SK-N-SH (cell line): ENCODE measurements around the gene ZBTB49. TPM values are rescaled to one million over a fixed set of nuclear protein-coding genes. Genes with fewer than 3 reads are reported as not detected.

ENCODE experiments used
- CTCF ChIA-PET: fragments of 300-600, 350-600 bp; formaldehyde crosslinking; extraction: SDS; loops from one replicate; lab custom pipeline; 2021; lab: Yijun Ruan, JAX
- POLR2A ChIA-PET: fragments of 350-600 bp; sonication (Branson Sonifier 250); formaldehyde crosslinking; extraction: SDS; loops from one replicate; lab custom pipeline; 2020; ENCODE audit warnings: antibody characterized with exemption, inconsistent platforms; lab: Yijun Ruan, JAX
- DNase-seq: peaks from one replicate; pipeline ENCODE4 v3.0.0; 2012
- H2AFZ ChIP-seq: fragments of 200-600 bp; sonication (generic); 2 replicates; pipeline ENCODE4 v1.8.1; 2016; ENCODE audit warnings: antibody characterized with exemption, mild to moderate bottlenecking, low read depth
- H3F3A ChIP-seq: fragments of 200-600 bp; sonication (generic); replicated peaks from 2 replicates; pipeline ENCODE3; 2016; ENCODE audit warnings: antibody characterized with exemption, mild to moderate bottlenecking; ENCODE audit not compliant: insufficient read depth
- H3K27ac ChIP-seq, 2 experiments: fragments of 200-500 bp in 1 of 2; fragments of 200-600 bp in 1 of 2; sonication (Bioruptor generic) in 1 of 2; sonication (generic), shearing (Covaris generic) in 1 of 2; 2 replicates each; pipeline versions ENCODE4 v1.5.1 to v1.6.1; 2014 to 2016; ENCODE audit warnings: low read depth in 2 of 2, inconsistent platforms in 1 of 2, low read length in 1 of 2, mild to moderate bottlenecking in 1 of 2, mixed read lengths in 1 of 2
- H3K27me3 ChIP-seq: fragments of 200-600 bp; sonication (generic), shearing (Covaris generic); 2 replicates; pipeline ENCODE4 v1.6.1; 2016; ENCODE audit warnings: mixed run types; ENCODE audit not compliant: insufficient read depth
- H3K36me3 ChIP-seq, 2 experiments: fragments of 200-500 bp in 1 of 2; fragments of 200-600 bp in 1 of 2; sonication (Bioruptor generic) in 1 of 2; sonication (generic) in 1 of 2; replicated peaks in 1 of 2; 2 replicates each; pipeline versions ENCODE3 to v1.5.1; 2014 to 2016; ENCODE audit warnings: low read length in 1 of 2, mild to moderate bottlenecking in 1 of 2; ENCODE audit not compliant: insufficient read depth in 2 of 2, control insufficient read depth in 1 of 2
- H3K4me1 ChIP-seq, 2 experiments: fragments of 200-500 bp in 1 of 2; fragments of 200-600 bp in 1 of 2; sonication (Bioruptor generic) in 1 of 2; sonication (generic), shearing (Covaris generic) in 1 of 2; 2 replicates each; pipeline versions ENCODE4 v1.5.1 to v1.6.1; 2014 to 2016; ENCODE audit warnings: low read depth in 1 of 2, low read length in 1 of 2, mixed run types in 1 of 2; ENCODE audit not compliant: insufficient read depth in 2 of 2, control insufficient read depth in 1 of 2
- H3K4me2 ChIP-seq: fragments of 200-600 bp; sonication (generic), shearing (Covaris generic); 2 replicates; pipeline ENCODE4 v1.6.1; 2017; ENCODE audit warnings: mixed run types
- H3K4me3 ChIP-seq, 2 experiments: fragments of 200-500 bp in 1 of 2; fragments of 200-600 bp in 1 of 2; sonication (Bioruptor generic) in 1 of 2; sonication (generic), shearing (Covaris generic) in 1 of 2; 2 replicates each; pipeline versions ENCODE4 v1.5.1 to v1.8.1; 2014 to 2016; ENCODE audit warnings: low read depth in 2 of 2, inconsistent platforms in 1 of 2, low read length in 1 of 2, mild to moderate bottlenecking in 1 of 2, mixed read lengths in 1 of 2, moderate library complexity in 1 of 2
- H3K79me2 ChIP-seq: fragments of 200-600 bp; sonication (generic); 2 replicates; pipeline ENCODE4 v1.8.1; 2017; ENCODE audit warnings: mild to moderate bottlenecking; ENCODE audit not compliant: insufficient read depth
- H3K9ac ChIP-seq: fragments of 200-600 bp; sonication (generic); 2 replicates; pipeline ENCODE4 v1.6.1; 2017; ENCODE audit warnings: mixed run types
- H3K9me2 ChIP-seq: fragments of 200-600 bp; sonication (generic); 2 replicates; pipeline ENCODE4 v1.6.1; 2017; ENCODE audit warnings: mixed run types
- H3K9me3 ChIP-seq: fragments of 200-600 bp; sonication (generic); 2 replicates; pipeline ENCODE4 v1.6.1; 2017; ENCODE audit warnings: mixed run types, mild to moderate bottlenecking, moderate library complexity
- H4K20me1 ChIP-seq: fragments of 200-600 bp; sonication (generic); 2 replicates; pipeline ENCODE4 v1.6.1; 2017; ENCODE audit warnings: mild to moderate bottlenecking, mixed run types; ENCODE audit not compliant: insufficient read depth
- ELF1 ChIP-seq: IDR thresholded peaks from 2 replicates; pipeline ENCODE4 v1.4.0; 2012
- FOXM1 ChIP-seq: IDR thresholded peaks from 2 replicates; pipeline ENCODE4 v1.4.0; 2012; ENCODE audit warnings: low read depth, mild to moderate bottlenecking
- IRF3 ChIP-seq: fragments of 150-350 bp; IDR thresholded peaks from 2 replicates; pipeline ENCODE4 v1.6.1; 2016; ENCODE audit warnings: mild to moderate bottlenecking, low read depth, low read length
- JUND ChIP-seq: IDR thresholded peaks from 2 replicates; pipeline ENCODE4 v1.4.0; 2012
- MXI1 ChIP-seq: IDR thresholded peaks from 2 replicates; pipeline ENCODE4 v1.6.1; 2012; ENCODE audit warnings: mild to moderate bottlenecking, low read depth, low read length, improper control_type of control experiment
- NFIC ChIP-seq: IDR thresholded peaks from 2 replicates; pipeline ENCODE4 v1.4.0; 2012; ENCODE audit warnings: borderline replicate concordance
- POLR2AphosphoS5 ChIP-seq: IDR thresholded peaks from 2 replicates; pipeline ENCODE4 v1.6.1; 2012; ENCODE audit warnings: low read depth, low read length
- RAD21 ChIP-seq: IDR thresholded peaks from 2 replicates; pipeline ENCODE4 v1.6.1; 2012; ENCODE audit warnings: mild to moderate bottlenecking, low read length
- RCOR1 ChIP-seq: fragments of 150-350 bp; IDR thresholded peaks from 2 replicates; pipeline ENCODE4 v1.6.1; 2017; ENCODE audit warnings: antibody characterized with exemption, low read length
- REST ChIP-seq: IDR thresholded peaks from 2 replicates; pipeline ENCODE4 v1.6.1; 2012; ENCODE audit warnings: mild to moderate bottlenecking, low read depth, low read length, moderate library complexity
- TEAD4 ChIP-seq: IDR thresholded peaks from 2 replicates; pipeline ENCODE4 v1.4.0; 2012; ENCODE audit warnings: mild to moderate bottlenecking, borderline replicate concordance; ENCODE audit not compliant: insufficient read depth
- YY1 ChIP-seq: IDR thresholded peaks from 2 replicates; pipeline ENCODE4 v1.4.0; 2012; ENCODE audit warnings: low read depth, mild to moderate bottlenecking
- WGBS: methylation state at CpG from one replicate; pipeline ENCODE4 v1.1.6; 2017; ENCODE audit warnings: low lambda C conversion rate; 5-methylcytosine and 5-hydroxymethylcytosine counted together
- polyA plus RNA-seq, 3 experiments: library from polyadenylated mRNA; depleted of rRNA; stranded (reverse); fragments of >200 nt; gene quantifications; 2 replicates each; pipeline ENCODE4 v1.2.3, GENCODE V29; 2012
- TF ChIP-seq, protein P1 (sequence below): fragments of 200-600 bp; sonication (generic); IDR thresholded peaks from 2 replicates; pipeline ENCODE4 v1.6.1; 2017; ENCODE audit warnings: antibody characterized with exemption, mild to moderate bottlenecking, moderate library complexity
- TF ChIP-seq, protein P2 (sequence below): fragments of 150-350 bp; IDR thresholded peaks from 2 replicates; pipeline ENCODE4 v1.6.1; 2017; ENCODE audit warnings: antibody characterized with exemption, low read length, low read depth, borderline replicate concordance

Gene ZBTB49
- polyA plus RNA-seq, 1 of the 3 experiments (the other 2 are of a cell fraction), result 3.1 TPM

DNA sequence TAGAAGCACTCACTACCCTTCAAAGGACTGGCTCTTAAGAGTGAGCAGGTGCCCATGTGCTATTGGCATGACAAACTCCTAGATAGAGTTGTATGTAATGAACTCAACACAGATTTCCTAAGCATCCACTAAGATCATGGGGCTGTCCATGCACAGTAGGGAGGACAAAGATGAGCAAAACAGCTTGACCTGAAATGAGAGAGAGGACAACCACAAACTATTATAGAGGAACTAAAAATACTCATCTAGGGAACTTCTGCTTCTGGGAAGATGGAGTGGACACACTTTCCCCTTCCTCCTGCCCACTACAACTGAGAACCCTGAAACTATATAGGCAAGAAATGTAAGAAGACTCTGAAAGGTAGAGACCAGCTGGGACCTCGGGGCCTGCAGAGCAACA is 21.3 kb upstream of the ZBTB49 start:
- Histone ChIP-seq H3K27ac (no peak overlapping the region), H3K27me3 (no peaks in the 10 kb centered on the region), H2AFZ (no peak overlapping the region), H3K4me1 (no peaks in the 10 kb centered on the region), H3K4me2 (no peak overlapping the region), H3K4me3 (no peak overlapping the region), H3K9me3 (no peaks in the 10 kb centered on the region), H3K9me2 (no peaks in the 10 kb centered on the region), H3F3A (no peaks in the 10 kb centered on the region), H3K79me2 (no peaks in the 10 kb centered on the region), H3K36me3 (peaks cover 7 to 41% of the 10 kb centered on the region in 2 experiments), H4K20me1 (no peaks in the 10 kb centered on the region), H3K9ac (no peak overlapping the region)
- CTCF ChIA-PET, result interaction anchor here (1.2 kb wide), 1 partner anchor 16 kb away, joined by 3 read pairs; no protein-coding TSS in a partner anchor
- DNase-seq, result no peak
- TF ChIP-seq REST (no peak), JUND (no peak), YY1 (no peak), MXI1 (no peak), FOXM1 (no peak), POLR2AphosphoS5 (no peak), NFIC (no peak), TEAD4 (no peak), ELF1 (no peak), RAD21 (no peak), RCOR1 (no peak), IRF3 (no peak)
- TF ChIP-seq, protein P1, sequence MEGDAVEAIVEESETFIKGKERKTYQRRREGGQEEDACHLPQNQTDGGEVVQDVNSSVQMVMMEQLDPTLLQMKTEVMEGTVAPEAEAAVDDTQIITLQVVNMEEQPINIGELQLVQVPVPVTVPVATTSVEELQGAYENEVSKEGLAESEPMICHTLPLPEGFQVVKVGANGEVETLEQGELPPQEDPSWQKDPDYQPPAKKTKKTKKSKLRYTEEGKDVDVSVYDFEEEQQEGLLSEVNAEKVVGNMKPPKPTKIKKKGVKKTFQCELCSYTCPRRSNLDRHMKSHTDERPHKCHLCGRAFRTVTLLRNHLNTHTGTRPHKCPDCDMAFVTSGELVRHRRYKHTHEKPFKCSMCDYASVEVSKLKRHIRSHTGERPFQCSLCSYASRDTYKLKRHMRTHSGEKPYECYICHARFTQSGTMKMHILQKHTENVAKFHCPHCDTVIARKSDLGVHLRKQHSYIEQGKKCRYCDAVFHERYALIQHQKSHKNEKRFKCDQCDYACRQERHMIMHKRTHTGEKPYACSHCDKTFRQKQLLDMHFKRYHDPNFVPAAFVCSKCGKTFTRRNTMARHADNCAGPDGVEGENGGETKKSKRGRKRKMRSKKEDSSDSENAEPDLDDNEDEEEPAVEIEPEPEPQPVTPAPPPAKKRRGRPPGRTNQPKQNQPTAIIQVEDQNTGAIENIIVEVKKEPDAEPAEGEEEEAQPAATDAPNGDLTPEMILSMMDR, result no peak
- TF ChIP-seq, protein P2, sequence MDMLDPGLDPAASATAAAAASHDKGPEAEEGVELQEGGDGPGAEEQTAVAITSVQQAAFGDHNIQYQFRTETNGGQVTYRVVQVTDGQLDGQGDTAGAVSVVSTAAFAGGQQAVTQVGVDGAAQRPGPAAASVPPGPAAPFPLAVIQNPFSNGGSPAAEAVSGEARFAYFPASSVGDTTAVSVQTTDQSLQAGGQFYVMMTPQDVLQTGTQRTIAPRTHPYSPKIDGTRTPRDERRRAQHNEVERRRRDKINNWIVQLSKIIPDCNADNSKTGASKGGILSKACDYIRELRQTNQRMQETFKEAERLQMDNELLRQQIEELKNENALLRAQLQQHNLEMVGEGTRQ, result no peak
- POLR2A ChIA-PET, result no interaction called here
- 100% methylated on average over 1 of the region's 1 CpG for WGBS
